Astrocyte (in vitro differentiated cells and primary cell): Measurements from ENCODE around the gene SSR4. TPM values are rescaled to one million over a fixed set of nuclear protein-coding genes. Genes with fewer than 3 reads are reported as not detected.

Experiments used
- DNase-seq: peaks from one replicate; pipeline ENCODE4 v3.0.0-alpha.2; 2010; ENCODE audit warnings: low read depth
- FAIRE-seq: peaks from 2 replicates; lab custom pipeline; 2011; peaks lifted over from hg19 to GRCh38; lab: Jason Lieb, UNC
- H2AFZ ChIP-seq: 2 replicates; pipeline ENCODE4 v1.6.0; 2012; ENCODE audit warnings: low read depth, low read length, inconsistent platforms
- H3K27ac ChIP-seq: 2 replicates; pipeline ENCODE4 v1.5.1; 2011; ENCODE audit warnings: low read depth, low read length, inconsistent platforms
- H3K27me3 ChIP-seq: 2 replicates; pipeline ENCODE4 v1.6.0; 2011; ENCODE audit warnings: low read length, inconsistent platforms; ENCODE audit not compliant: insufficient read depth
- H3K36me3 ChIP-seq: 2 replicates; pipeline ENCODE4 v1.5.1; 2011; ENCODE audit warnings: low read length, inconsistent platforms; ENCODE audit not compliant: insufficient read depth
- H3K4me1 ChIP-seq: 2 replicates; pipeline ENCODE4 v1.5.1; 2011; ENCODE audit warnings: low read length, inconsistent platforms; ENCODE audit not compliant: insufficient read depth
- H3K4me2 ChIP-seq: 2 replicates; pipeline ENCODE4 v1.6.0; 2012; ENCODE audit warnings: low read length, inconsistent platforms
- H3K4me3 ChIP-seq: 2 replicates; pipeline ENCODE4 v1.5.1; 2011; ENCODE audit warnings: low read depth, mild to moderate bottlenecking, low read length, inconsistent platforms; ENCODE audit not compliant: insufficient read depth
- H3K79me2 ChIP-seq: 2 replicates; pipeline ENCODE4 v1.6.0; 2012; ENCODE audit warnings: mild to moderate bottlenecking, low read length, inconsistent platforms; ENCODE audit not compliant: insufficient read depth
- H3K9ac ChIP-seq: 2 replicates; pipeline ENCODE4 v1.6.0; 2012; ENCODE audit warnings: mild to moderate bottlenecking, low read length, inconsistent platforms
- H3K9me3 ChIP-seq: 2 replicates; pipeline ENCODE4 v1.5.1; 2012; ENCODE audit warnings: low read depth, mild to moderate bottlenecking, low read length, inconsistent platforms; ENCODE audit not compliant: insufficient read depth
- H4K20me1 ChIP-seq: 2 replicates; pipeline ENCODE4 v1.6.0; 2012; ENCODE audit warnings: low read length, inconsistent platforms; ENCODE audit not compliant: insufficient read depth
- H3K27ac Mint-ChIP-seq: one replicate; pipeline ENCODE4 v1.8.0; 2021; ENCODE audit warnings: mild to moderate bottlenecking, mixed read lengths; ENCODE audit not compliant: unreplicated experiment
- H3K27me3 Mint-ChIP-seq: one replicate; pipeline ENCODE4 v1.8.0; 2021; ENCODE audit warnings: low read depth, mixed read lengths; ENCODE audit not compliant: unreplicated experiment
- H3K36me3 Mint-ChIP-seq: one replicate; pipeline ENCODE4 v1.8.0; 2021; ENCODE audit warnings: low read depth, mixed read lengths; ENCODE audit not compliant: unreplicated experiment
- H3K4me1 Mint-ChIP-seq: one replicate; pipeline ENCODE4 v1.8.0; 2021; ENCODE audit warnings: low read depth, mixed read lengths; ENCODE audit not compliant: unreplicated experiment
- H3K4me3 Mint-ChIP-seq: one replicate; pipeline ENCODE4 v1.8.0; 2021; ENCODE audit warnings: mild to moderate bottlenecking, moderate library complexity, mixed read lengths; ENCODE audit not compliant: unreplicated experiment
- H3K9me3 Mint-ChIP-seq: one replicate; pipeline ENCODE4 v1.8.0; 2021; ENCODE audit warnings: mild to moderate bottlenecking, mixed read lengths; ENCODE audit not compliant: unreplicated experiment
- CTCF ChIP-seq: IDR thresholded peaks from 2 replicates; pipeline ENCODE4 v1.5.1; 2011; ENCODE audit warnings: low read depth, mild to moderate bottlenecking, inconsistent platforms, low read length, moderate library complexity; ENCODE audit not compliant: insufficient read depth
- EZH2 ChIP-seq: IDR thresholded peaks from 2 replicates; pipeline ENCODE4 v1.6.1; 2012; ENCODE audit warnings: mild to moderate bottlenecking, low read length, inconsistent platforms; ENCODE audit not compliant: insufficient read depth
- total RNA-seq: library from RNA; stranded (reverse); gene quantifications from 2 replicates; pipeline ENCODE4 v1.2.1, GENCODE V29; 2021

Gene SSR4
- total RNA-seq, 1 donor from 2014 or later: 252 TPM

GRCh38 chrX:153768311-153769157 lies 25.9 kb upstream of the SSR4 start:
- H3K36me3 ChIP-seq: no peaks in the 10 kb centered on the region
- H3K4me2 ChIP-seq: no peak overlapping the region
- Mint-ChIP-seq H3K4me1 (no peaks in the 10 kb centered on the region), H3K27me3 (peaks cover 2% of the 10 kb centered on the region), H3K36me3 (no peaks in the 10 kb centered on the region), H3K9me3 (no peaks in the 10 kb centered on the region), H3K27ac (no peak overlapping the region), H3K4me3 (no peak overlapping the region)
- no peaks in the 10 kb centered on the region for H3K9me3 ChIP-seq
- H3K4me1 ChIP-seq: peaks cover 25% of the 10 kb centered on the region
- H2AFZ ChIP-seq: no peak overlapping the region
- no peaks in the 10 kb centered on the region for H3K79me2 ChIP-seq
- H4K20me1 ChIP-seq: peaks cover 3% of the 10 kb centered on the region
- no peak overlapping the region for H3K9ac ChIP-seq
- H3K4me3 ChIP-seq: no peak overlapping the region
- H3K27ac ChIP-seq: no peak overlapping the region
- TF ChIP-seq CTCF (no peak), EZH2 (no peak)
- FAIRE-seq (no peak), DNase-seq (no peak)
- H3K27me3 ChIP-seq: no peaks in the 10 kb centered on the region

GRCh38 chrX:153769158-153769864 lies 25.2 kb upstream of the SSR4 start:
- no peak overlapping the region for H3K27ac ChIP-seq
- no peak for FAIRE-seq
- no peaks in the 10 kb centered on the region for H3K4me1 Mint-ChIP-seq

More at GRCh38 chrX:153769158-153769864, 25.2 kb upstream of the SSR4 start:
- Mint-ChIP-seq H3K27ac (no peak overlapping the region), H3K36me3 (no peaks in the 10 kb centered on the region), H3K27me3 (no peaks in the 10 kb centered on the region), H3K4me3 (no peak overlapping the region), H3K9me3 (no peaks in the 10 kb centered on the region)
- no peak overlapping the region for H2AFZ ChIP-seq
- H4K20me1 ChIP-seq: no peaks in the 10 kb centered on the region
- H3K4me1 ChIP-seq: peaks cover 22% of the 10 kb centered on the region
- H3K9me3 ChIP-seq: no peaks in the 10 kb centered on the region
- no peak overlapping the region for H3K4me3 ChIP-seq
- H3K36me3 ChIP-seq: no peaks in the 10 kb centered on the region
- H3K27me3 ChIP-seq: no peaks in the 10 kb centered on the region
- no peaks in the 10 kb centered on the region for H3K79me2 ChIP-seq
- TF ChIP-seq CTCF: no peak
- TF ChIP-seq EZH2: no peak
- DNase-seq: no peak
- H3K9ac ChIP-seq: no peak overlapping the region
- H3K4me2 ChIP-seq: no peak overlapping the region
